Mesothelial cell of epicardium (in vitro differentiated cells): ENCODE data around the gene RELL2. TPM values are rescaled to one million over a fixed set of nuclear protein-coding genes. Genes with fewer than 3 reads are reported as not detected.
A peak's percentile ranks its signal among the peaks of the same experiment; 100 is the strongest.

Source experiments
- DNase-seq, 2 experiments: peaks; one replicate each; pipeline ENCODE4 v3.0.0; 2021; ENCODE audit warnings: low spot score in 2 of 2; ENCODE audit not compliant: unreplicated experiment in 2 of 2
- H3K27ac Mint-ChIP-seq: 2 replicates; pipeline ENCODE4 v1.8.0; 2021; ENCODE audit warnings: mixed read lengths
- H3K27me3 Mint-ChIP-seq: 2 replicates; pipeline ENCODE4 v1.8.0; 2021; ENCODE audit warnings: low read depth, mixed read lengths
- H3K36me3 Mint-ChIP-seq: 2 replicates; pipeline ENCODE4 v1.8.0; 2021; ENCODE audit warnings: mixed read lengths
- H3K4me1 Mint-ChIP-seq: 2 replicates; pipeline ENCODE4 v1.8.0; 2021; ENCODE audit warnings: mixed read lengths
- H3K4me3 Mint-ChIP-seq: 2 replicates; pipeline ENCODE4 v1.8.0; 2021; ENCODE audit warnings: mild to moderate bottlenecking, moderate library complexity, mixed read lengths
- H3K9me3 Mint-ChIP-seq: 2 replicates; pipeline ENCODE4 v1.8.0; 2021; ENCODE audit warnings: mixed read lengths
- CTCF ChIP-seq: fragments of 200-600 bp; sonication (generic); IDR thresholded peaks from one replicate; pipeline ENCODE4 v1.5.0; 2021; ENCODE audit warnings: antibody characterized with exemption; ENCODE audit not compliant: unreplicated experiment
- total RNA-seq: library from RNA; stranded (reverse); gene quantifications from 3 replicates; pipeline ENCODE4 v1.2.1, GENCODE V29; 2021

RELL2 gene
- total RNA-seq, 1 donor from 2014 or later, result 3.9 TPM

GRCh38 chr5:141681295-141681694 is 44.5 kb downstream of the RELL2 start:
- peaks cover 13% of the 10 kb centered on the region for H3K36me3 Mint-ChIP-seq
- no peak for TF ChIP-seq CTCF
- peak overlapping the region; percentile 63 for H3K4me3 Mint-ChIP-seq
- DNase-seq, result no peak
- H3K27me3 Mint-ChIP-seq, result no peaks in the 10 kb centered on the region
- peak overlapping the region; percentile 74 for H3K27ac Mint-ChIP-seq
- H3K9me3 Mint-ChIP-seq, result no peaks in the 10 kb centered on the region
- peaks cover 24% of the 10 kb centered on the region for H3K4me1 Mint-ChIP-seq

GRCh38 chr5:141681695-141682641 is 45.2 kb downstream of the RELL2 start, which contains the start of gene ARAP3:
ARAP3 (minus strand) TSS chr5:141682230; CDS start chr5:141680486, 1,744 bp downstream.
- DNase-seq, result peak; percentile 54 to 64
- Mint-ChIP-seq H3K4me3 (peak within 1 kb of the TSS; percentile 66), H3K4me1 (peaks cover 29% of the 10 kb centered on the region), H3K36me3 (peaks cover 13% of the 10 kb centered on the region), H3K27me3 (no peaks in the 10 kb centered on the region), H3K27ac (peak within 1 kb of the TSS; percentile 87), H3K9me3 (no peaks in the 10 kb centered on the region)
- no peak for TF ChIP-seq CTCF

GRCh38 chr5:141683596-141684141 is 46.9 kb downstream of the RELL2 start:
- Mint-ChIP-seq H3K27ac (peak overlapping the region; percentile 67), H3K27me3 (no peaks in the 10 kb centered on the region), H3K4me3 (no peak overlapping the region), H3K4me1 (peaks cover 35% of the 10 kb centered on the region), H3K36me3 (peaks cover 5% of the 10 kb centered on the region), H3K9me3 (no peaks in the 10 kb centered on the region)
- DNase-seq, result no peak
- no peak for TF ChIP-seq CTCF

- Mint-ChIP-seq H3K27ac (no peak overlapping the region), H3K27me3 (peaks cover 12% of the 10 kb centered on the region), H3K36me3 (no peaks in the 10 kb centered on the region), H3K9me3 (no peaks in the 10 kb centered on the region), H3K4me1 (peaks cover 31% of the 10 kb centered on the region), H3K4me3 (no peak overlapping the region)
- TF ChIP-seq CTCF, result no peak
- DNase-seq, result no peak
Observed at GRCh38 chr5:141685591-141685990, 48.8 kb downstream of the RELL2 start.

- H3K27ac Mint-ChIP-seq, result no peak overlapping the region
Observed at GRCh38 chr5:141686648-141687416, 50.0 kb downstream of the RELL2 start.

More at GRCh38 chr5:141686648-141687416, 50.0 kb downstream of the RELL2 start:
- H3K4me1 Mint-ChIP-seq, result peaks cover 21% of the 10 kb centered on the region
- no peaks in the 10 kb centered on the region for H3K9me3 Mint-ChIP-seq
- TF ChIP-seq CTCF, result no peak
- H3K36me3 Mint-ChIP-seq, result no peaks in the 10 kb centered on the region
- H3K27me3 Mint-ChIP-seq, result peaks cover 25% of the 10 kb centered on the region
- H3K4me3 Mint-ChIP-seq, result no peak overlapping the region
- DNase-seq, result no peak
